SJCRH30 (cell line): Measurements from ENCODE around the gene ISG15. TPM values are rescaled to one million over a fixed set of nuclear protein-coding genes. Genes with fewer than 3 reads are reported as not detected.

Experiments
- DNase-seq, 2 experiments: peaks; one replicate each; pipeline ENCODE4 v3.0.0-alpha.2; 2015 to 2020
- H3K27ac ChIP-seq: fragments of 250-450 bp; sonication (Bioruptor Pico); 2 replicates; pipeline ENCODE4 v1.5.1; 2020; ENCODE audit warnings: mild to moderate bottlenecking, moderate library complexity
- H3K27me3 ChIP-seq: fragments of 250-450 bp; sonication (Bioruptor Pico); 2 replicates; pipeline ENCODE4 v1.5.1; 2020; ENCODE audit warnings: mild to moderate bottlenecking, moderate library complexity
- H3K36me3 ChIP-seq: fragments of 250-450 bp; sonication (Bioruptor Pico); 2 replicates; pipeline ENCODE4 v1.5.1; 2020; ENCODE audit warnings: mild to moderate bottlenecking, moderate library complexity
- H3K4me1 ChIP-seq: fragments of 250-450 bp; sonication (Bioruptor Pico); 2 replicates; pipeline ENCODE4 v1.5.1; 2020; ENCODE audit warnings: mild to moderate bottlenecking, moderate library complexity
- H3K4me3 ChIP-seq: fragments of 250-450 bp; sonication (Bioruptor Pico); 2 replicates; pipeline ENCODE4 v1.5.1; 2020; ENCODE audit warnings: mild to moderate bottlenecking, moderate library complexity
- H3K9me3 ChIP-seq: fragments of 250-450 bp; sonication (Bioruptor Pico); replicated peaks from 2 replicates; pipeline ENCODE4 v1.5.1; 2020; ENCODE audit warnings: mild to moderate bottlenecking, moderate library complexity
- total RNA-seq: library from RNA; depleted of rRNA; stranded (reverse); fragments of >200 nt; shearing (Covaris generic); gene quantifications from 2 replicates; pipeline ENCODE4 v1.2.3, GENCODE V29; 2014

ISG15 gene
- total RNA-seq, 1 experiment from 2014 or later = 5.1 TPM

- H3K4me3 ChIP-seq = no peak overlapping the region
- DNase-seq = no peak
- H3K36me3 ChIP-seq = peaks cover 3% of the 10 kb centered on the region; the same call in 1 of the 2 replicates
- no peaks in the 10 kb centered on the region for H3K4me1 ChIP-seq
- H3K9me3 ChIP-seq = no peaks in the 10 kb centered on the region
- H3K27ac ChIP-seq = no peak overlapping the region
- no peaks in the 10 kb centered on the region for H3K27me3 ChIP-seq
These were observed 31.3 kb downstream of the ISG15 start for GRCh38 chr1:1044455-1045078.

- peaks cover 3% of the 10 kb centered on the region; the same call in 1 of the 2 replicates for H3K36me3 ChIP-seq
- no peaks in the 10 kb centered on the region for H3K27me3 ChIP-seq
- no peaks in the 10 kb centered on the region for H3K4me1 ChIP-seq
- H3K9me3 ChIP-seq = no peaks in the 10 kb centered on the region
- H3K27ac ChIP-seq = no peak overlapping the region
- no peak overlapping the region for H3K4me3 ChIP-seq
- no peak for DNase-seq
These were observed 31.8 kb downstream of the ISG15 start for GRCh38 chr1:1045129-1045528.

DNA sequence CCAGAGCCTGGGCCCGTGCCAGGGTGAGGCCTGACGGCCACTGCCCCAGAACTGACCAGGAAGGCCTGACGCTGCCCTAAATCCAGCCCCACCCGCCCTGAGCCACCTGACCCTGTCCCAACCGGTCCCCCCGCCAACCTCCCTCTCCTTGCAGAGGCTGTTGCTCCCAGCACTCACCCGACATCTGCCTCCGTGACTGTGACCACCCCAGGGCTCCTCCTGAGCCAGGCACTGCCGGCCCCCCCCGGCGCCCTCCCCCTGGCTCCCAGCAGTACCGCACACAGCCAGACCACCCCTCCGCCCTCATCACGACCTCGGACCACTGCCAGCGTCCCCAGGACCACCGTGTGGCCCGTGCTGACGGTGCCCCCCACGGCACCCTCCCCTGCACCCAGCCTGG lies 32.9 kb downstream of the ISG15 start:
- Histone ChIP-seq H3K36me3 (peaks cover 3% of the 10 kb centered on the region; the same call in 1 of the 2 replicates), H3K4me3 (no peak overlapping the region), H3K9me3 (no peaks in the 10 kb centered on the region), H3K4me1 (no peaks in the 10 kb centered on the region), H3K27me3 (no peaks in the 10 kb centered on the region), H3K27ac (no peak overlapping the region)
- DNase-seq = no peak

DNA sequence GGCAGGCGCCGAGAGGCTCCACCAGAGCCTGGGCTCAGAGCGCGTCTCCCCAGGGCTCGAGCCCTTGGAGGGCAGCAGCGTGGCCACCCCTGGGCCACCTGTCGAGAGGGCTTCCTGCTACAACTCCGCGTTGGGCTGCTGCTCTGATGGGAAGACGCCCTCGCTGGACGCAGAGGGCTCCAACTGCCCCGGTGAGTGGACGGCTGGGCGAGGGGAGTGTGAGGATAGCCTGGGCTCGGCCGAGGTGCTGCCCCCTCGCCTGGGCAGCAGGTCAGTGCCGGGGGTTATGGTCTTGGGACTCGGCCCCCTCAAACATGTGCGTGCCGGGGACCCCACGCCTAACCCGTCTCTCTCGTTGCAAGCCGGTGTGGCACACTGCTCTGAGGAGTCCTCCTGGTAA lies 33.5 kb downstream of the ISG15 start:
- no peak overlapping the region for H3K27ac ChIP-seq
- H3K4me1 ChIP-seq = no peaks in the 10 kb centered on the region
- peaks cover 3% of the 10 kb centered on the region; the same call in 1 of the 2 replicates for H3K36me3 ChIP-seq
- H3K4me3 ChIP-seq = no peak overlapping the region
- no peak for DNase-seq
- H3K27me3 ChIP-seq = no peaks in the 10 kb centered on the region
- no peaks in the 10 kb centered on the region for H3K9me3 ChIP-seq

DNA sequence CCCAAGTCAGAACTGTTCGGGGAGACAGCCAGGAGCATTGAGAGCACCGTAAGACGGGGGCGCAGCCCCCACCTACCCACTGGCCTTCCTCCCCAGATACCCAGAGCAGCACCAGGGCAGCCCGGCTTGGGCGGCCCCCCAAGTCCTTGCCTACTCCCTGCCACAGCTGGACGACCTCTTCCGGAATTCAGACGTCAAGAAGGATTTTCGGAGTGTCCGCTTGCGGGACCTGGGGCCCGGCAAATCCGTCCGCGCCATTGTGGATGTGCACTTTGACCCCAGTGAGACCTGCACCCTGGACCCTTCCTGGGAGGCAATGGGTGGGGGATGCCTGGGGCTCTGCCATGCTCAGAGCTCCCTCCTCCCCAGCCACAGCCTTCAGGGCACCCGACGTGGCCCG lies 34.1 kb downstream of the ISG15 start:
- DNase-seq = no peak
- Histone ChIP-seq H3K4me1 (no peaks in the 10 kb centered on the region), H3K9me3 (no peaks in the 10 kb centered on the region), H3K36me3 (peaks cover 3% of the 10 kb centered on the region; the same call in 1 of the 2 replicates), H3K4me3 (no peak overlapping the region), H3K27ac (no peak overlapping the region), H3K27me3 (no peaks in the 10 kb centered on the region)

- peaks cover 3% of the 10 kb centered on the region; the same call in 1 of the 2 replicates for H3K36me3 ChIP-seq
- no peaks in the 10 kb centered on the region for H3K9me3 ChIP-seq
- DNase-seq = no peak
These were observed 34.7 kb downstream of the ISG15 start for GRCh38 chr1:1047963-1048362.

GRCh38 chr1:1048765-1049164 lies 35.5 kb downstream of the ISG15 start:
- no peak for DNase-seq
- Histone ChIP-seq H3K4me3 (no peak overlapping the region), H3K9me3 (no peaks in the 10 kb centered on the region), H3K27me3 (no peaks in the 10 kb centered on the region), H3K27ac (no peak overlapping the region), H3K4me1 (no peaks in the 10 kb centered on the region), H3K36me3 (peaks cover 3% of the 10 kb centered on the region; the same call in 1 of the 2 replicates)

More at GRCh38 chr1:1047963-1048362, 34.7 kb downstream of the ISG15 start:
- H3K27ac ChIP-seq = no peak overlapping the region
- no peaks in the 10 kb centered on the region for H3K4me1 ChIP-seq
- no peaks in the 10 kb centered on the region for H3K27me3 ChIP-seq
- H3K4me3 ChIP-seq = no peak overlapping the region

- no peak for DNase-seq
- Histone ChIP-seq H3K4me1 (no peaks in the 10 kb centered on the region), H3K4me3 (no peak overlapping the region), H3K27me3 (no peaks in the 10 kb centered on the region), H3K9me3 (no peaks in the 10 kb centered on the region), H3K27ac (no peak overlapping the region), H3K36me3 (peaks cover 3% of the 10 kb centered on the region; the same call in 1 of the 2 replicates)
These were observed 36.2 kb downstream of the ISG15 start for GRCh38 chr1:1049318-1050165.

DNA sequence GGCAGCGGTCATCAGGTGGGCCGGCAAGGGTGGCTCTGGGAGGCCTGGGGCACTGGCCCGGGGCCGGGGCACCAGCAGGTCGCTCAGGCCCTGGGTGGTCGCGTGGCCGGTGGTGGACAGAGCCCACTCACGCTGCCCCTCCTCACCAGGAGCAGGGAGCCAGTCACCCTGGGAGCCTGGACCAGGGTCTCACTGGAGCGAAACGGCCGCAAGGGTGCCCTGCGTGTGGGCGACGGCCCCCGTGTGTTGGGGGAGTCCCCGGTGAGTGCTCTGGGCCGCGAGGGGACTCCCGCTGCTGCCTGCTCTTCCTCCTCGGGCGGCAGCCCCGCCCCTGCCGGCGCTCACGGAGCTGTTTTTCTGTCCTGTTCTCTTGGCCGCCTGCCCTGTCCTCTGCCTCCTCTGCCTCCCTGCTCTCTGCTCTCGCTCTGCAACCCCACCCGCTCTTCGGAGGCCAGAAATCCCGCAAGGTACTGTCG lies 37.3 kb downstream of the ISG15 start:
- no peak for DNase-seq
- no peaks in the 10 kb centered on the region for H3K27me3 ChIP-seq

DNA sequence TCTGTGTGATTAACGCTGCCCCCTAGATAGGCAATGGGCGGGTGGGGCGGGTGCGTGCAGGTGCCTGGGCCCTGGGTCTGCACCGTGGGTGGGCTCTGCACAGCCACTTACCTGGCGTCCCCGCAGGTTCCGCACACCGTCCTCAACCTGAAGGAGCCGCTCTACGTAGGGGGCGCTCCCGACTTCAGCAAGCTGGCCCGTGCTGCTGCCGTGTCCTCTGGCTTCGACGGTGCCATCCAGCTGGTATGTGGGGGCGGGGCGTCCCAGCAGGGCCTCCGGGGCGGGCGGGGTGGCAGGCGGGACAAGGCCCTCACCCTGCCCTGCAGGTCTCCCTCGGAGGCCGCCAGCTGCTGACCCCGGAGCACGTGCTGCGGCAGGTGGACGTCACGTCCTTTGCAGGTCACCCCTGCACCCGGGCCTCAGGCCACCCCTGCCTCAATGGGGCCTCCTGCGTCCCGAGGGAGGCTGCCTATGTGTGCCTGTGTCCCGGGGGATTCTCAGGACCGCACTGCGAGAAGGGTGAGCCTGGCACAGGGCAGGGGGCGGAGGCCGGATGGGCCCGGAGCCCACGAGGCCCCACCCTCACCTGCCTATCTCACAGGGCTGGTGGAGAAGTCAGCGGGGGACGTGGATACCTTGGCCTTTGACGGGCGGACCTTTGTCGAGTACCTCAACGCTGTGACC lies 38.0 kb downstream of the ISG15 start:
- Histone ChIP-seq H3K4me1 (no peaks in the 10 kb centered on the region), H3K36me3 (peaks cover 3% of the 10 kb centered on the region; the same call in 1 of the 2 replicates), H3K27ac (no peak overlapping the region), H3K27me3 (no peaks in the 10 kb centered on the region), H3K9me3 (no peaks in the 10 kb centered on the region), H3K4me3 (no peak overlapping the region)
- no peak for DNase-seq

More for the DNA sequence above, 37.3 kb downstream of the ISG15 start:
- Histone ChIP-seq H3K4me1 (no peaks in the 10 kb centered on the region), H3K36me3 (peaks cover 3% of the 10 kb centered on the region; the same call in 1 of the 2 replicates), H3K9me3 (no peaks in the 10 kb centered on the region), H3K4me3 (no peak overlapping the region), H3K27ac (no peak overlapping the region)

- no peak for DNase-seq
- Histone ChIP-seq H3K27me3 (no peaks in the 10 kb centered on the region), H3K36me3 (peaks cover under 1% of the 10 kb centered on the region; the same call in 1 of the 2 replicates), H3K4me3 (no peak overlapping the region), H3K4me1 (no peaks in the 10 kb centered on the region), H3K9me3 (no peaks in the 10 kb centered on the region), H3K27ac (no peak overlapping the region)
These were observed 38.9 kb downstream of the ISG15 start for GRCh38 chr1:1052003-1052840.

DNA sequence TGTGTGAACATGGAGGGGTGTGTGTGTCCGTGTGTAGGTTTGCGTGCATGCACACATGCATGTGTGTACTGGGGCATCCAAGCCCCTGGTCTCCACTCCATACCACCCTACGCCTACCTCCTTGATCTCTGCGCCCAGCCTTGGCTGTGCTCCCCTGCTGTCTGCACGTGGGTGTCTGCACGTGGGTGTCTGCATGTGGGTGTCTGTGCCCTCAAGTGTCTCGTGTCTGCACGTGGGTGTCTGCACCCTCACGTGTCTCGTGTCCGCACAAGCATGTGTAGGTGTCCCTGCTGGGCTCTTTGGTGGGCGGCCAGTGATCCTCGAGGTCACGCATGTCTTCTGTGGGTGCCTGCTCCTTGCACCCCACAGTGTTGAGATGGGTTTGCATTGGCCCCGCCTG lies 39.7 kb downstream of the ISG15 start:
- DNase-seq = no peak
- Histone ChIP-seq H3K36me3 (no peaks in the 10 kb centered on the region), H3K4me3 (no peak overlapping the region)

DNA sequence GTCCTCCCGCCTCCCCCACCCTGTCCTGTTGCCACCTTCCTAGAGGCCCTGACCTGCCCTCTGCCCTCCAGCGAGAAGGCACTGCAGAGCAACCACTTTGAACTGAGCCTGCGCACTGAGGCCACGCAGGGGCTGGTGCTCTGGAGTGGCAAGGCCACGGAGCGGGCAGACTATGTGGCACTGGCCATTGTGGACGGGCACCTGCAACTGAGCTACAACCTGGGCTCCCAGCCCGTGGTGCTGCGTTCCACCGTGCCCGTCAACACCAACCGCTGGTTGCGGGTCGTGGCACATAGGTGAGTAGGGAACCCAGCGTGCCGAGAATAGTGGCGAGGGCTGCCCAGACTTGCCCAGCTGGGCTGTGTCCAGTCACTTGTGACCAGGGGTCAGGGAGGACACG lies 40.4 kb downstream of the ISG15 start:
- Histone ChIP-seq H3K4me1 (peaks cover under 1% of the 10 kb centered on the region; the same call in 1 of the 2 replicates), H3K27ac (no peak overlapping the region), H3K4me3 (no peak overlapping the region), H3K27me3 (peaks cover 14% of the 10 kb centered on the region), H3K9me3 (no peaks in the 10 kb centered on the region), H3K36me3 (no peaks in the 10 kb centered on the region)
- no peak for DNase-seq

More for the DNA sequence above, 39.7 kb downstream of the ISG15 start:
- Histone ChIP-seq H3K9me3 (no peaks in the 10 kb centered on the region), H3K4me1 (no peaks in the 10 kb centered on the region), H3K27me3 (peaks cover 7% of the 10 kb centered on the region), H3K27ac (no peak overlapping the region)

DNA sequence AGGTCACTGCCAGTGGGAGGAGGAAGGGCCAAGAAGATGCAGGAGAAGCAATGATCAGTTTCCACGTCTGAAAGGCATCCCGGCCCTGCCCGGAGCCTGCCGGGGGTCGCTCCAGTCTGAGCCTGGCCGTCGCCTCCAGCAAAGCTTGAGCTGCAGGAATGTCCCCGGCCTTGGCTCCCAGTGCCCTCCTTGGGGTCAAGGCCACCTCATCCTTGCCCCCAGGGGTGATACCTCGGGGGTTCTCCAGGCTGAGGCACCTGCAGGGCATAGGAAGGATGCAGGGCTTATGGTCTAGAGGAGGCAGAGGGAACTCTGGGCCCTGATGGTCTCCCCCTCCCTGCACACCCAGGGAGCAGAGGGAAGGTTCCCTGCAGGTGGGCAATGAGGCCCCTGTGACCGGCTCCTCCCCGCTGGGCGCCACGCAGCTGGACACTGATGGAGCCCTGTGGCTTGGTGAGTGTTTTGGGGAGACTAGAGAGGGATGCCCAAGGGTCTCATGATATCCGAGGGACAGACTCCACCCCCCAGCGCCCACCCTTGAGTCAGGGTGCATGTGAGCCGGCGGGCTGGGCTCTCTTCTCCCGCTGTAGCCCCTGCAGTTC lies 40.9 kb downstream of the ISG15 start:
- Histone ChIP-seq H3K9me3 (no peaks in the 10 kb centered on the region), H3K4me1 (peaks cover 3% of the 10 kb centered on the region; the same call in 1 of the 2 replicates), H3K4me3 (no peak overlapping the region), H3K27ac (no peak overlapping the region), H3K36me3 (no peaks in the 10 kb centered on the region), H3K27me3 (peaks cover 17% of the 10 kb centered on the region)
- DNase-seq = no peak
